Activated T-helper 1 cell treated with anti-CD3 and anti-CD28 coated beads, Interleukin-2, amount 50 U/mL, for 16 hours (primary cell): Measurements from ENCODE around the gene RBM19.

Source experiments
- DNase-seq, 2 donors: peaks; one replicate each; pipeline ENCODE4 v3.0.0-alpha.2; 2020; ENCODE audit warnings: low read depth in 1 of 2, low spot score in 1 of 2

RBM19 gene

GRCh38 chr12:113934060-113934814 is 31.9 kb downstream of the RBM19 start:
- DNase-seq, result no peak

GRCh38 chr12:113933201-113933786 is 32.8 kb downstream of the RBM19 start:
- DNase-seq, result no peak

- no peak for DNase-seq
Measured at GRCh38 chr12:113932381-113933196, 33.5 kb downstream of the RBM19 start.

DNA sequence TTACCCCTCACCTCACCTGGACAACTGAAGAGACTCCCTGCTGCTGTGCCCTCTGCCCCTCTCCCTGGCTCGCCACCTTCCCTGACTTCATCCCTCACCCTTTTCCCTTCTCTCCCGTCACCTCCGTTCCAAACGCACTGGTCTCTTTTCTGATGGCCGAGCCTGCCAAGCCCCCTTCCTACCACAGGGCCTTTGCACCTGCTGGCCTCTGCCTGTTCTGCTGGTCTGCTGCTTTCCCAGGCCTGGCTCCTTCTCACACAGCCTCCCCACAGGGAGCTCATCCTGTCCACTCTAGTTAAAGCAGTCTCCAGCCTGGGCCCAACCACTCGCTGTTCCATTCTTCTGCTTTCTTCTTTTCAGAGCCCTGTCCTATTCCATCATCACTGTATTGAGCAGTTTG is 34.6 kb downstream of the RBM19 start:
- DNase-seq, result no peak

DNA sequence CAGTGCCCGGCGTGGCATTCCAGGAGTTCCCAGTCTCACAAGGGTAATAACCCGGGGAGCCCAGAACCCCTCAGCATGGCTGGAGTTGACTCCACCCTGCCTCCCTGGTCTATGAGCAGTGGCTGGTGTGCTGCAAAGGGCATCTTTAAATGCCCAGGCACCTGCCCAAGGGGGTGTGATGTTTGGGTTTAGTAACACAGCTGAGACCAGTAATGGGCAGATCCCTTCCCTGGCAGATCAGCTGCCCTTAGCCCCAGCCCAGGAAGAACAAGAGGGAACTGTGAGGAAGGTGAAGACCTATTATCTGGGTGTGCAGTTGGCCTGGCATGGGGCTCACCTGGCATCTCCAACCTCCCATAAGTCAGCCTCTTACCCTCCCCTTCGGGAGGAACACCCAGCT is 35.9 kb downstream of the RBM19 start:
- DNase-seq, result no peak

DNA sequence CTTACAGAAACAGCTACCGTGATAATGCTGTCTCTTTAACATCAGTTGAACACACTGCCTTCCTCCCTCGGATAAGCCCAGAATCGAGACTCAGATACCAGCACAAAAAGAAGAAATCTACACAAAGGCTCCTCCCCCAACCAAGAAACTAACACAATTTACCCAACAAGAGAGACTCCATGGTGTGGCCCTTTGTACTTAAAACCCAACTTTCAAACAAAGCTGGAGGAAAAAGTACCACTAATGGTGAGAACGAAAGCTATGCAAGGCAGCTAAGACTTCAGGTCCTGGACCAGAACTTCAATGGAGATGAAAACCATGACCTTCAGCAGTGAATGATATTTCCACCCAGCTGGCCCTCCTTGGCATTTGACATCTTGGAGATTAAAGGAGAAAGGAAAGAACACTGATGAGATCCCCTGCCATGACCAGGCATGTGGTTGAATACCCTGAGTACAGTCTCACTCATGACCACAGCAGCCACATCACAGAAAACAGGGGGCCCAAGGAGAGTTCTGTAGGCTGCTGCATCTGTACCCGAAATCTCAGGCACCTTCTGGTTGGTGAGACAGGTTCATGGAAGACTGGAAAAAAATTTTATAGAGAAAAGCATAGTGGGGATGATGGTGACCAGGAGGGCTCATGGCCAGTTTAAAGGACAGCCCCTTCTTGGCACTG is 36.7 kb downstream of the RBM19 start:
- no peak for DNase-seq

DNA sequence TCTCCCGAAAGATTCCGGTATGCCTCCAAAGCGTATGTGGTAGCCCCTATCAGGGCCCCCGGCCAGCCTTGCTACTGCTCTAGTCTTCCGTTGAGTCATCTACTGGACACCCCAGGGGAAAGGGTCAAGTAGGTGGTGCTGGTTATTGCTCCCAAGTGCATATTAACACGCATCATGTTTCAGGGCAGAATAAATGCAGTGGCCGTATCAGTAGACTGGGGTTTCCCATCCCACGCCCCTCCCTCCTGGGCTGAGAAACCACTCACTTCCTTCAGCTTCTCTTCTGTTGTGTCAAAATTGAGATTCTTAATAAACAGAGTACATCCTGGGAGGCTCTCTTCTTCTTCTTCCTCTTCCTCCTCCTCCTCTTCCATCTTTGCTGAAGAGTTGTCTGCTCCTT is 39.3 kb downstream of the RBM19 start:
- DNase-seq, result no peak

DNA sequence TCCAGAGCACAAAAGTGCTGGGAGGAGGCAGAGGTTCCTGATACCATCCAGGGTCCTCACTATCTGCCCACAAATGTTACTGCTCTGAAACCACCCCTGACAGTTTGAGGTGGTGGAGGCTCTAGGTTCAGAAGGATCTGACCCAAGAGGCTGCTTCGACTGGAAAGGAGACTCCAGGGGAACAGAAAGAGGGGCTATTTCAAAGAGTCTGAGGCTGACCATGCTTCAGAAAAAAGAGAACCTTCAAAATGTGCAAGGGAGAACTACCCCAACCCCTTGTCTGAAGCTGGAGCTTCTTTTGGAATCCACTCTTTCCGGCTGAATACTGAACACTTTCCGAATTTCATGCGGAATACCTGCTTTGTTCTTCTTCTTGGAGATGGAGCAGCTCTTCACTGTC is 41.8 kb downstream of the RBM19 start:
- DNase-seq, result no peak

GRCh38 chr12:113923251-113923650 is 42.9 kb downstream of the RBM19 start:
- no peak for DNase-seq

DNA sequence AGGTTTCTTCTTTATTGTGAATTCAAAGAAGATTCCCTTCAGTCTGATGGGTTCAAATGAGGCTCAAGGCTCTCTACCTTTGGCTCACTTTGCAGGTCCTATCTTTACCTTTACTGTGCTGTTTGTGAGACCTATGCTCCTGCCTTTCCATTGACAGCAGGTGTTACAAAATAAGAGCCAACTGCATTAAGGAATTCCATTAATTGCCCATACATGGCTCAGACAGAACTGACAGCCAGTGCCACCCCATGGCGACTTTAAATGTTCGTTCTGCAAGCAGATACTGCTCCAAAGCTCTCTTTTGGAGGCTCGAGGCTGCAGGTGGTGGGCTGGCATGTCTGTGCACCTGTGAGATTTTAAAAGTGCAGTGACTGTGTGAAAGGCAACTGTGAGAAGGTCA is 44.7 kb downstream of the RBM19 start:
- no peak for DNase-seq

DNA sequence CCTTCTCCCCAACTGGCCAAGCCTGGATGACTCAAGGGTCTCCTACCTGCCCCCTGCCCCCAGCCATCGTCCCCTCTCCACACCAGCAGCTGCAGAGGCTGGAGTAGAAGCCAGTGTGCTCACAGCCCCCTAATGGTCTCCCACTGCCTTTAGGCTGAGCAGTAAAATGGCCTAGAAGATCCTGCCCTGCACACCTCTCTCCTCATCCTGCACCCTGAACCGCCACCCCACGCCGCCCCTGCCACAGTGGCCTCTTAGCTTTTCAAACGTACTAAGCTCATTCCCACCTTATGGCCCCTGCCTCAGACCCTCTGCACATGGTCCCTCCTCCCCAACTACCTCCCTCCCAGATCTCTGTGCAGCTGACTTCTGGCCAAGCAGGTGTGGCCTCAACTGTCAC is 46.3 kb downstream of the RBM19 start:
- DNase-seq, result no peak

- no peak for DNase-seq
Measured at GRCh38 chr12:113918306-113918705, 47.8 kb downstream of the RBM19 start.

- DNase-seq, result no peak
Measured at GRCh38 chr12:113917393-113917792, 48.7 kb downstream of the RBM19 start.

- DNase-seq, result no peak
Measured at GRCh38 chr12:113914806-113915205, 51.3 kb downstream of the RBM19 start.

DNA sequence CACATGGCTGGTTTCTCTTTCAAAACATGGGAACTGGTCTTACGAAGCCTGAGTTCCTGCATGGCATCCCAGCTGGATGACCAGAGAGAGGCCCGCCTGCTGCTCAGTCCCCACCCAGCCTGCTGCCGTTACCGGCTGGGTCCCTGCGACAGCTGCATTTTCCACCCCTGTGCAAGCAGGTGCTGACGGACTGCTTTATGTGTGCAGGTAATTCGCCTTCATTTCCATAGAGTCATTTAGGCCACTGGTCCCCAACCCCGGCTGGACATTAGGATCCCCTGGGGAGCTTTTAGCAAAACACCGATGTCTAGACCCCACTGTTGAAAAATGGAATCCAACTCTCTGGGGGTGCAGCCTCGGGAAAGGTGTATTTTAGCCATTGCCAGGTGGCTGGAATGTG is 51.9 kb downstream of the RBM19 start:
- DNase-seq, result no peak

DNA sequence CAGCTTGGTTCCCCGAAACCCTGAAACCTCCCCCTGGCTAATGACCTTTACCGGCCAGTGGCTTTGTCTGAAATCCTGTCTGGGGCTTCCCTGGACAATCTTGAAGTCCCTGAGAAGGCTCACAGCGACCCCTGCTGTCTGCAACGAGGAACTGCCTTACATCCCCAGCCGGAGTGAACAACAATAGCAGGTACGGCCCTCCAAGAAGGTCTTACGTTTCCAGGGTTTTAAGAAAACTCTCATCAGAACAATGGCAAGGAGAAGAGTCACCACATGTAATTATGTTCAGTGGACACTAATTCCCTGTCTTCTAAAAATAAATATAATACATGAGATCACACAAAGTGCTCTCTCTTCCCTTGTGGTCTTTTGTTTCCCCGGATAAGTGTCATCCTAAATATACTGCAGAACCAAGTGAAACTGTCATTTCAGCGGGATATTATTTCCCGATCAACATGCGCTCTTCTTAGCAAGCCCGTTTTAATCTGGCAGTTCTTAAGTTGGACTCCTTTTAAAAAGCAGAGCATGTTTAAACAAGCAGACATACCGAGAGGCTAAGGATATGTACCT is 53.3 kb downstream of the RBM19 start:
- peak in 1 of 2 donors; percentile 10 for DNase-seq

GRCh38 chr12:113911971-113912759 is 54.0 kb downstream of the RBM19 start:
- no peak for DNase-seq

DNA sequence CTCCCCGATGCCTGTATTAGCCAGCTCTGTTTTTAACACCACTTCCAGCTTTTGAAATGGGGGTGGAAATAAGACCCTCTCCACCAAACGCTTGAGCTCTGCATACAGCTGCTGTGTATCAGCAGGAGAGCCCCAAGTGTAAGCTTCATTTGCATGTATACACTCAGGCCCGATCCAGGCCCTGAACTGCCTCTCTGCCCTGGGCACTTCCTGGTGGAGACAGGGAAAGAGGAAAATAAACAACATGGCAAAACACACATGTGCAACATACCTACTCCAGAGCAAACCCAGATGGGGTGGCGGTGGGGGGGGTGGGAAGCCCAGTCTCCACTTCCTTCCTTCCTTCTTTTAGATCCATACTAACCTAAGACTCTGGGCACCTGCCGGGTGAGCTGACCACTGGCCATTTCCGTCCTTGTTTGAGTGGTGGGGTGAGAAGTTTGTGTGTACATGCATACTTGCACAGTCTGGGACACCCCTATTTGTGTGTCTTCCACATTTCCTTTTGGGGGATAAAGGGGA is 55.3 kb downstream of the RBM19 start:
- no peak for DNase-seq

DNA sequence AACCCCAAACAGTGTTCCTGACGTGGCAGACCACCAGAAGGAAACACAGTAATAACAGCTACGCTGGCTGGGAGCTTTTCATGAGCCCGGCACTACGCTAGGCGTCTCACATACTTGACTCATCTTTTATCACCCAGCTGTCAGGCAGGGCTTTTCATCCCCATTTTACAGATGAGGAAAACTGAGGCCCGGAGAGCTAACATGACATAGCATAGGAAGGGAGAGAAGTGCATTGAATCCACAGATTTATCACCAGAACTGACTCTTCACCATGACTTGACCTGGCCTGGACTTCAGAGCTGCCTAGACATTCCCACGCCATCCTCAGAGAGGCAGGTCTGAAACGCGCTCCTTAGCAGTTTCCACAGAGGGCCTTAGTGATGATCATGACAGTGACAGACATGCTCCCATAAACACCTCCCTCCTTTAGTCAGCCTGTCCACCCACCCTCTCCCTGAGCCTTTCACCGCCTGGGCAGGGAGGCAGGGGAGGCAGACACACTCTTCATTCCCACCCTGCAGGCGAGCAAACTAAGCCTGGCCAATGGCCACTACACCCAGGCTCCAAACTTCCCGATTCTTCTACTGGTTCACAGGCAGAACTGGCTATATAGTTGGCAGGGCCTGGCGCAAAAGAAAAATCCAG is 56.2 kb downstream of the RBM19 start:
- DNase-seq, result no peak

DNA sequence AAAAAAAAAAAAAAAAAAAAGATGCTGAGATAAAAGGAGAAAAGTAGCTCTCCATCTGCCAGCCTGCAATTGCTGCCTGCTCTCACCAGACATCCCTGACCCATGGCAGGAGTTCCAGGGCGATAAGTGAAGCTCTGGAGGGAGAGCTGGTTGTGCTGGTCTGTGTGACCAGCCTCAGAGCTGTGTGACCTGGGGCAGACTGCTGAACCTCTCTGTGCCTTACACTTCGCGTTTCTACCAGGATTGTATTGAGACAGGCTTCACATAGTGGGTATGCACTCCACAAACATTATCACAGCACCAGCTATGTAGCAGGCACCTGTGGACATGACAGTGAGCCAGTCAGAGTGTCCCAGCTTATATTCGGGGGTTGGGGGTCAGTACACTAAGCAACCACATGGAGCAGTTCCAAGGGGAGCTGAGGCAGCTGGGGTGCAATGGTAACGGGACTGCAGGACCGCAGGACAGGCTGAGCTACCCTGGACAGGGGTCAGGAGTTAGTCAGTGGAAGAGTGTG is 57.5 kb downstream of the RBM19 start:
- DNase-seq, result no peak
